ENCODE results near the gene CPED1. TPM values are rescaled to one million over a fixed set of nuclear protein-coding genes. Genes with fewer than 3 reads are reported as not detected.
"Not testable (repeated sequence)": the region's sequence is repeated elsewhere in the genome, so short reads cannot be mapped to it uniquely, and the experiment has no call there.

CPED1 gene
- polyA plus RNA-seq, 4 donors: 32.0 to 44.4 (median 38.7) TPM

DNA sequence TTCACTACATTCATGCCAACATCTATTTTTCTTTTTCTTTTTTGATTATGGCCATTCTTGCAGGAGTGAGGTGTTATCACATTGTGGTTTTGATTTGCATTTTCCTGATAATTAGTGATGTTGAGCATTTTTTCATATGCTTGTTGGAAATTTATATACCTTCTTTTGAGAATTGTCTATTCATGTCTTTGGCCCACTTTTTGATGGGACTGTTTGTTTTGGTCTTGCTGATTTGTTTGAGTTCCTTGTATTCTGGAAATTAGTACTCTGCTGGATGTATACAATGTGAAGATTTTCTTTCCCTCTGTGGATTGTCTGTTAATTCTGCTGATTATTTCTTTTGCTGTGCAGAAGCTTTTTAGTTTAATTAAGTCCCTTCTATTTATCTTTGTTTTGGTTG is 48.3 kb downstream of the CPED1 start:
- not testable (repeated sequence) for DNase-seq (ENCODE audit: low read depth in 4 of 4, low spot score in 2 of 4)

DNA sequence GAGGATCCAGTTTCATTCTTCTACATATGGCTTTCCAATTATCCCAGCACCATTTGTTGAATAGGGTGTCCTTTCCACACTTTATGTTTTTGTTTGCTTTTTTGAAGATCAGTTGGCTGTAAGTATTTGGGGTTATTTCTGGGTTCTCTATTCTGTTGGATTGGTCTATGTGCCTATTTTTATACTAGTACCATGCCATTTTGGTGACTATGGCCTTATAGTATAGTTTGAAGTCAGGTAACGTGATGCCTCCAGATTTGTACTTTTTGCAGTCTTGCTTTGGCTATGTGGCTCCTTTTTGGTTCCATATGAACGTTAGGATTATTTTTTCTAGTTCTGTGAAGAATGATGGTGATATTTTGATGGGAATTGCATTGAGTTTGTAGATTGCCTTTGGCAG is 48.8 kb downstream of the CPED1 start:
- not testable (repeated sequence) for DNase-seq (ENCODE audit: low read depth in 4 of 4, low spot score in 2 of 4)

DNA sequence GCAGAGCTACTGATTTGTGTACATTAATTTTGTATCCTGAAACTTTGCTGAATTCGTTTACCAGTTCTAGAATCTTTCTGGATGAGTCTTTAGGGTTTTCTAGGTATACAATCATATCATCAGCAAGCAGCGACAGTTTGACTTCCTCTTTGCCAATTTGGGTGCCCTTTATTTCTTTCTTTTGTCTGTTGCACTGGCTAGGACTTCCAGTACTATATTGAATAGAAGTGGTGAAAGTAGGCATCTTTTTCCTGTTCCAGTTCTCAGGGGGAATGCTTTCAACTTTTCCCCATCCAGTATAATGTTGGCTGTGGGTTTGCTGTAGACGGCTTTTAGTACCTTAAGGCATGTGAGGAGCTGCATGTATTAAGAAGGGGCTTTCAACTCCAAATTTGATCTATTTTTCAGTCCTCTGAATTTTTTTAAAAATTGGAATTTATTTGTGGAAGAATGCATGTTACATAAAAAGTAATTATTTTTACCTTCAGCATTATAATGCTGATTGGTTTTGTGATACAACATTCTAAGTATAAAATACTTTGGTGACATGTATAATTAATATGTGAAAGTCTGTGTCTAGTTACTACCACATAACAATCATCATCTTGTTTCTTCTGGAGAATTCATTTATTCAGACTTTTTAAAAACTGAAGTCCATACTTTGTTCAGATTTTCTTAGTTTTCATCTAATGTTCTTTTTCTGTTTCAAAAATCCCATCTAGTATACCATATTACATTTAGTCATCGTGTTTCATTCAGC is 49.6 kb downstream of the CPED1 start:
- DNase-seq (ENCODE audit: low read depth in 4 of 4, low spot score in 2 of 4): no peak

DNA sequence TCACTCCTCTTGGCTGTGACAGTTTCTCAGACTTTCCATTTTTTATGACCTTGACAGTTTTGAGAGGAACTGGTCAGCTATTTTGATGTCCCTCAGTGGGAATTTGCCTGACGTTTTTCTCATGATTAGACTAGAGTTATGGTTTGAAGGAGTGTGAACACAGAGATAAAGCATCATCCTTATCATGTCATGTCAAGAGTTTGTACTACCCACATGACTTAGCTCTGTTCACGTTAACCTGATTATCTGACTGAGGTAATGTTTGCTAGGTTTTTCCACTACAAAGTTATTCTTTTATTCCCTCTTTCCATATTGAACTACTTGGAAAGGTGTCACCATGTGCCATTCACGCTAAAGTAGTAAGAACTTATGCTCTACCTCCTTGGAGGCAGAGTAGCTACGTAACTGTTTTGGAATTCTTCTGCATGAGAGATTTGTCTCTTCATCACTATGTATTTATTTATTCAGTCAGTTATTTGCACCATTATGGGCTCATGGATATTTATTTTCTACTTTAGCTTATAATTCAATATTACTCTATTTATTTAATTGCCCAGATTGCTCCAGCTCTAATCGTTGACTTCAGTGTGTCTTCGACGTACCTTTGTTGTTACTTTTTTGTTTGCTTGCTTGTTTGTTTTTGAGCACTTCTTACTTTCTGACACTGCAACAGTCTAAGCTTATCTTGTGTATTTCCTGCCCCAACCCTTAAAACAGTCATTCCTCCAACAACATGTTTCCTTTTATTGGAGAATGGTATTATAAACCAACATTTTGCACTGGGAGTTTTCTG is 50.4 kb downstream of the CPED1 start:
- DNase-seq (ENCODE audit: low read depth in 4 of 4, low spot score in 2 of 4): no peak

DNA sequence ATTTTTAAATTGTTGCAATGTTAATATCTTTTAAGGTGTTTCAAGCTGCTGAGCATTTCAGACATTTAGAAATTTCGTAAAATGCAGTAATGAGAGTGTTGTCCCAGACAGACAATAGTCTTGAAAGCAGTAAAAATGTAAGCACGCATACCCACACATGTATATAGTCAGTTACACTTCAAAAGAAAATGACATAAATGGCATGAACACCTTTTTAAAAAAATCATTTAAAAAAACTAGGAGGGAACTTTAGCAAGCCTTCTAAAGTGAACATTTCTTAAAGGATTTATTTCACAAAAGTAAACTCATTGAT is 51.0 kb downstream of the CPED1 start:
- no peak for DNase-seq (ENCODE audit: low read depth in 4 of 4, low spot score in 2 of 4)

DNA sequence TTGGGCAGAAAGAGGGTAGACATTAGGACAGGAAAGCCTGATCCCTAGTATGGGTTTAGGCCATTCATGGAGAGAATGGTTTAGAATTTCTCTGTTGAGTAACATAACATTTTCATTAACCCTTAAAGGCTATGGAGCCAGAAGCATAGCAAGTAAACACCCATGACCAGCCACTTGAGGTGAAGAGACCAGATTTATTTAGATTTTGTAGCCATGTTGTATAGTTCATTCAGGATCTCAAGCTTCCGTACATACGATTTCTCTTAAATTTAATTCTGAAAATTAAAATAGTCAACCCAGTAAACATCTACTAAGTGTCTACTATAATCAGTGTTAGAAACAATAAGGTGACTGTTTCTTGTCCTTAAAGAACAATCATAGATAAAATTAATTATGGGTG is 51.5 kb downstream of the CPED1 start:
- no peak for DNase-seq (ENCODE audit: low read depth in 4 of 4, low spot score in 2 of 4)

DNA sequence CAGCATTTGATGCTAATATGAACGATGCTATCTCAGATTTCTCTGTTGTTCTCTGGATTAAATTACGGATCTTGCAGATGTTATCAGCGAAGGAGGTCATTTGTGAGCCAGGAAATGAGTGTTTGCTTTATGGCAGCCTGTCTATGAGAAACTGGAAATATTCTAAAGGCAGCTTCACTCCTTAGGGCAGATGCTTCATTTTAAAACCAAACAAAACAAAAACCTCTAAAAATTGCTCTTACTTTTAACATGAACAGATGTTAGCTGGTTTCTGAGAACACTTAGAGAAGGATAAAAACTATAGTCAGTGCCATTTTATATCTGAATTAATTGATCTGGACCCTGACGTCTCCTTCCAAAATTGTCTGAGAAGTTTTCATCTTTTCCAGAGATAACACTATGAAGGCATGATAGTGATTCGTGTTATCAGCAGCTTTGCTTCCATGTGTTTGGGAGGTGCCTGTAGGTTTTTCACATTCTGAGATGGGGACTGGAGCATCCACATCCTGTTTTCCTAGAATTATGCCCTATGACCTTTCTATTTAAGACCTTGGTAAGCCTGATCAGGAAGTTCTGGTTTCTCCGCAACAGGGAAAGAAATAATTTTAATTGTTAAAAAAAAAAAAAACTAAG is 53.1 kb downstream of the CPED1 start:
- no peak for DNase-seq (ENCODE audit: low read depth in 4 of 4, low spot score in 2 of 4)

DNA sequence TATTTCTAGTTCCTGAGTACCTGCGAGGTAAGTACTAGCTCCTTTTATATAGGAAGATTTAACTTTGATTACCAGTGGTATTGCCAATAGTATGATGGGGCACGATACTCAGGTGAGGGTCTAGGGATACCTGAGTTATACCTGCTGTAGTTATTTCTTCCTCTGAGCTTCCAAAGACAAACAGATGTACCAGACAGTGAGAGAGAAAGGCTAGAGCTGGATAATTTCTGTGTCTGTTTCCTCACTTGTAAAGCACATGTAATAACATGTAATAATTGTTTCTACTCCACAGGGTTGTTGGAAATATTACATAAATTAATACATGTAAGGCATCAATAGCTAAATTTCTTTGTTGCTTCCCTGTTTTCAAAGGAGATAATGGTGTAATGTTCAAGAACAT is 53.7 kb downstream of the CPED1 start:
- DNase-seq (ENCODE audit: low read depth in 4 of 4, low spot score in 2 of 4): no peak

DNA sequence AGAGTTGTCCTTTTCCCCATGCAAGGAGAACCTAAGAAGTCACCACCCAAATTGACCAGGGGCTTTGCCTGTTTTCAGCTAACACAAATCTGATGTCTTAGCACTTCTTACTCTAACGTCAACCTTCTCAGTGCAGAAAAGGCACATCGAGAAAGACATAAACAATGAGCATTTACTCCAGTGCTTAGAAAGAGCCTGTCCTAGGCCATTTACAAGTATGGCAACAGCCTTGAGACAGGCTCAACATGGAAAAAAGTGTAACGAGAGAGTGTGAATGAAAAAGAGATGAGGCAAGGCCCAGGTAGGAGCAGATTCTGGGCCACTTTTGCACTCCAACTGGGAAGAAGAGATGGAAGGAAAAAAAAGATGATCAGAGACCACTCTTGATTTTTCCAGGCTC is 54.4 kb downstream of the CPED1 start:
- no peak for DNase-seq (ENCODE audit: low read depth in 4 of 4, low spot score in 2 of 4)

DNA sequence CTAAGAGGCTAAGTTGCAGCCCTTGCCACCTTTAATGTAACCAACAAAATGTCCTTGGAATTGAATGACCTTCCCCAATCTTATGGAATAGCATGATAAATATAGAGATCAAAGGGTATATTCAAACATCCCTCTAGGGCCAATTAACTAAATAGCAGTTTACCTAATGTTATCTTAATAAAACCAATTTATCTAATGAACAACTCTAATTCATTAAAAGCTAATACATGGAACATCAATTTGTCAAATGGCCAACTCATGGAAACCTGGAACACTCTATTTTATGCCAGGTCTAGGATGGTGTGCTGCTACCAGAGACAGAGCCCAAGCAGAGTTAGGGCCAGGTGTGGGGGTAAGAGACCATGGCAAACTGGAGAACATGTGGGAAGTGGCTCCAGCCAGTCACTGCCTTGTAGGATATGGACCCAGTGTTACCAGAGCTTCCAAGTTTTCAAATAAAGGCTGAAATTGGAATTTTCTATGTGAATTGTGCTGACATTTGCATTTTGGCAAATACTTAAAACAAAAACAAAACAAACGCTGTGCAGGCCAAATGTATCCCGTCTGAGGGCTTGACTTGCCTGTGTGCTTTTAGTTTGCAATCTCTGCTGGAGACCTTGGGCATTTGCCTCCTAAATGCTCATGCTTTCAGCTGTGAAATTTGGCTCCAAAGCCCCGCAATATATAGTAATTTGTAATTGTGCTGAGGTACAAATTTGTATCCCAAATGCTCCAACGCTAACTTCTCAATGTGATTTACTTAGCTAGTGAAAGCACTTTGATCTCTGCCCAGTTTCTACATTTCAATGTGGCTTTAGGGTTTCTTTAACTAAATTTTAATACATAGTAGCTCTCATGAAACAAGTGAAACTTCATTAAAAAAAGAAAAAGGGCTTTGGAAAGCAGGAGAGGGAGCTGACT is 55.1 kb downstream of the CPED1 start:
- DNase-seq (ENCODE audit: low read depth in 4 of 4, low spot score in 2 of 4): no peak

DNA sequence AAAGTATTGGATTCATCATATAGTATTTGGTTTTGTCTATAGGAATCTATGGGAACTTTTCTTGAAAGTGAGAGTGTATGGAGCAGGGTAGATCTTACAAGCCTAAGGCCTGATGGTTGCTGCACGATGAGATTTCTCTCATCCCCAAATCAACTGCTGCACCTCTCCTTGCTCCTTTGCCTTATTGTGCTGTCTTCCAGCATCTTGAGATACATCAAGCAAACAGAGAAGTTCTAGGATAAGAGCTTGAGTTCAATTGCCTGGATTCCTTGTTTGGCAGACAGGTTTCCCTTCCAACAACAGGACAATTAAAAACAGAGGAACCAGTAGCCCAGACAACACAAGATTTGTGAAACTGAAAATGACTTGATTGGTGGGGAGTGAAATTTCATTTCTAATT is 56.6 kb downstream of the CPED1 start:
- no peak for DNase-seq (ENCODE audit: low read depth in 4 of 4, low spot score in 2 of 4)

DNA sequence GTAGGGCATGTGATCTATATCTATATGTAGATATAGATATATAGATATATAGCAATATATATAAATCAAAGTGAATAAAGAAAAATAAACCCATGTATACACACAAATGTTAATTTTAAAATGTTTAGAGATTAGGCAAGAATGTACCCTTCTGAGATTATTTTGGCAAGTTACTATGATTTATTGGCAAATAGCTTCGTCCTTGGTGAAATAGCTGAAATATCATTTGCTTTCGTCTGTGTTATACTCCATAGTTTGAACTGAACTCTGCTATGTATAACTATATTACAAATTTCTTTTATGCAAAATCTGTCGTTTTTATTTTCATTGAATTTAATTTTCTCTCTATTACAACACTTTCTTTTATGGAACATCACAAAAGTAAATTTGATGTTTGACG is 57.5 kb downstream of the CPED1 start:
- DNase-seq (ENCODE audit: low read depth in 4 of 4, low spot score in 2 of 4): no peak

DNA sequence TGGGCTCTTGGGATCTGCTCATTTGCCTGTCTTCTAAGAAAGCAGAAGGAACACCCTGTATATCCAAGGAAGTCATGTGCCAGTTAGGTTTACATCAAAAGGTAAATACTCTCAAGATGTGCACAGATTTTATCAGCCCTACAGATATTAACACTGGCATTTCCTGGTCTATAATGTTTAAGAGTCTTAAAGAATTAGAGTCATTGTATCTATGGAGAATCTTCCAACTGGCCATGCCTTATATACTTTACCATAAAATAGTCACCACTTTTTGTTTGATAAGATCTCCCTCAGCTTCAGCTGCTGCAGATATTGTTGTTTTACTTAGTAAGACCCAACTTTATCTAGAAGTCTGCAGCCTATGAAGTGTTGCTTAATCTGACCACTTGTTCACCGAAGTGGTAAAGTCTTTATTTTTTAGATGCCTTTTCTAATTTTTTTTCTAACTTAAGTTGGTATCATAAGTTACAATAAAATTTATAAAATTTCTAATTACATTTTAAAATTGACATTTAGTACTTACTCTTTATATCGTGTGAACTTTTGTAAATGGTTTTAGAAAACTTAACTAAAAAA is 58.5 kb downstream of the CPED1 start:
- DNase-seq (ENCODE audit: low read depth in 4 of 4, low spot score in 2 of 4): no peak

DNA sequence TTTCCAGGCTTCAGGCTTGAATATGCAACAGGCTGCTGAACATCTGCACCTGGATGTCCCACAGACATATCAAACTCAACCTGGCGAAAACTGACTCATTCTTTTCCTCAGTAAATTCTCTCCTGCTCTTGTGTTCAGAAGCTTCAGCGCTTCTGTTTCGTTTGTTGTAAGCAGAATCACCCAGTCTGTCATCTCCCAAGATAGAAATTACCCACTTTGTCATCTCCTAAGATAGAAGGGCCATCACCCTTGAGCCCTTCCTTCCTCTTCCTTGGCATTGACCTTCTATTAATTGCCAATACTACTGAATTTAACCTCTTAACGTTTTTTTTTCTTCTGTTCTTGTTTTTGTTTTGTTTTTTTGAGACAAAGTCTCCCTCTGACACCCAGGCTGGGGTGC is 59.7 kb downstream of the CPED1 start:
- no peak for DNase-seq (ENCODE audit: low read depth in 4 of 4, low spot score in 2 of 4)

DNA sequence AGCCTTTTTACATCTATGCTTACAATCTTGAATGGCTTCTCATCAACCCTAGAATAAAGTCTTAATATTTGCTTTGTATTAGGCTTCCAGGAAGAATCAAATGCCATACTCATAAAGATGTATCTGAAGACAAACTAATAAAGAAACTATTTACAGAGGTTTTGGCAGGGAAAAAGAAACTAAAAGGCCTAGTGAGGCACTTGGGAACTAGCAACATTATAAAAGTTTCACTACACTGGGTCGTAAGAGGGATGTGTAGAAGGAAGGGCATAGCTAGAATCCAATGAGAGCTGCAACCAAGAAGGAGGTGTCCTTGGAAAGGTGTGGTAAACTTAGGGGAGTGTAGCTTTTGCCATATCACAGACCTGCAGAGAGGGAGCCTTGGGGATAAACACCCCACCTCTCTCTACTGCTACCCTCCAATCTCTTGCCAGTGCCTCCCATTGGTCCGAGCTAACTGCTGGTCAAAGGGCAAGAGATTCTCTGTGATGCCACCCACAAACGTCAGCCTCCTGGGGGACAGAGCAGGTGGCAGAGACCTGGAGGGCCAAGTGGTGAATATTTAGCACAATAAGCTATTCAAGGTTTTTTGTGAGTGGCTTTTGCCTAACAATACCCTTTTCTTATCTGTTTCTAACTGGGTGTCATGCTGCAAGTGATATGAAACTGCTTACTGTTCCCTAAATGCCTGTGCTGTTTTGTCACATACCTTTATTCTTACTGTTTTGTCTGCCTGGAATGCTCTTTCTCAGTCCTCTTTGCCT is 60.7 kb downstream of the CPED1 start:
- no peak for DNase-seq (ENCODE audit: low read depth in 4 of 4, low spot score in 2 of 4)

DNA sequence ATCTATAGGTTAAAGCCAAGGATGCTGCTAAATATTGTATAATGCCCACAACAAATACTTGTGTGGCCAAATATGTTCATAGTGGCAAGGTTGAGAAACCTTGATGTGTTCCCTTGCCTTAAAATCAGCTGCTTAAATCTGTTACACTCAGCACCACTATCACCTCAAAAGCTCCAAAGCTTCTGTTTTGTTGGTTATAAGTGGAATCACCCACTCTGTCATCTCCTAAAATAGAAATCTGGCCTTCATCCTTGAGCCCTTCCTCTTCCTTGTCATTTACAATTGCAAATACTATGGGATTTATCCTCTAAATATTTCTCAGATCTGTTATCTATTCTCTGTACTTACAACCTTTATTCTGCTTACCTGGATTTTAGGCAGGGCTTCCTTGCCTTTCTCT is 61.4 kb downstream of the CPED1 start:
- DNase-seq (ENCODE audit: low read depth in 4 of 4, low spot score in 2 of 4): no peak

DNA sequence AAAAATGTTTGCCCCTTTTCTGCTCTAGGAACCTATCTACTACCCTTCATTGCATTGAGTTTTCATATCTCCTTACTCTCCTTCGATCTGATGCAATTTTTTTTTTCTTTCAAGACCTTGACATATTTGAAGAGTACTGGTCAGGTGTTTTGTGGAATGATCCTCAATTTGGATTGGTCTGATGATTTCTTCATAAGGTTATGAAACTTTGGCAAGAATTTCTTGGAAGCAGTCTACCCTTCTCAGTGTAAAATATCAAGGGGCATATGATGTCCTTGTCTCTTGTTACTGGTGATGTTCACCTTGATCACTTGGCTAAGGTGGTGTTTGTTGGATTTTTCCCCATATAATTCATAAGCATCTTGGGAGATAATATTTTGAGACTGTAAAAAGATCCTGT is 64.7 kb downstream of the CPED1 start:
- DNase-seq (ENCODE audit: low read depth in 4 of 4, low spot score in 2 of 4): no peak

DNA sequence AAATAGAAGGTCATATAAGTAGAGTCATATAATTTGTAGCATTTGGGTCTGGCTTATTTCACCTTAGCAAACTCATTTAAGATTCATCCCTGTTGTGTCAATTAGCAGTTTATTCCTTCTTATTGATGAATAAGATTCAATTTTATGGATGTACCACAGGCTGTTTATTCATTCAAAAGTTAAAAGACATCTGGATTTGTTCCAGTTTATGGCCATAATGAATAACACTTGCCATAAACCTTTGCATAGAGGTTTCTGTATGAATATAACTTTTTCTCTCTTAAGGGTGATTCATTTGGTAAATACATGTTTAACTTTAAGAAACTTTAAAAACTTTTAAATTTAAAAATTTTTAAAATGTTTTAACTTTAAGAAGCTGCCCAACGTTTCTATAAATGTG is 66.4 kb downstream of the CPED1 start:
- DNase-seq (ENCODE audit: low read depth in 4 of 4, low spot score in 2 of 4): no peak

DNA sequence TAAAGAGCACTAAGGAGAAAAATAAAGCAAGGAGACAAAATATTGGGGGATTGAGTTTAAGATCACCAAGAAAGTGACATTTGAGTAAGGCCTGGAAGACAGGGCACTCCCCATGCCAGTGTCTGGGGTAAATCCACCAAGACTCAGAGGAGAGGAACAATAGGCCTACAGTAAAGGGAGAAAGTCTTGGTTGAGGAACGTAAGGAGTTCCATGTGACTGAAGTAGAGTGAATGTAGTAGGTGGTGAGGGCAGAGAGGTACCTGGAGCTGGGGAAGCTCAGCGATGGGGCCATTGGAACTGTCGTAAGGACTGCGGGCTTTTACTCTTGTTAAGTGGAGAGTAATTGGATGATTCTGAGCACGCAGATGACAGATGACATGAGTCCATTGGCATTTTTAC is 69.4 kb downstream of the CPED1 start:
- no peak for DNase-seq (ENCODE audit: low read depth in 4 of 4, low spot score in 2 of 4)

DNA sequence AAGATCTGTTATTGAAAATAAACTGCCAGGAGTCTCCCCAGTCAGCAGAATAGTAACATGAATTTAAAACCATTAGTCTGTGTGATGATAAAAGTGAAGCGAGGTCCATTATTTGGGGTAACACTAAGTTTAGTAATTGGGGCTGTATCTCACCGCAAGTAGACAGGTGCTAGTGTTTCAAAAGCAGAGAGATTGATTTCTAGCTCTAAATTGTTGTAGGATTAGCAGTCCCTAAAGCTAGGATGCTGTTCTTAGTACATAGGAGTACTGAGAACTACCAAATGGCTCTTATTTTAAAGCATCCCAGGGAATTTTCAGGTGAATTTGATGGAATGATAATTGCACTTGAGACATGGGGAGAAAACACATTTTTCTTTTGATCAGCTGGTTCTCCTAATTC is 70.5 kb downstream of the CPED1 start:
- DNase-seq (ENCODE audit: low read depth in 4 of 4, low spot score in 2 of 4): no peak

Measured in left renal cortex interstitium (tissue), 4 donors.